ENCODE results near the gene ARIH1. TPM values are rescaled to one million over a fixed set of nuclear protein-coding genes. Genes with fewer than 3 reads are reported as not detected.
"Not testable (repeated sequence)": the region's sequence is repeated elsewhere in the genome, so short reads cannot be mapped to it uniquely, and the experiment has no call there.

ARIH1 gene
- total and polyA plus RNA-seq, 2 donors (not counting 1 experiment from before 2014, with no cell fraction given), result 27.9 to 199 TPM

DNA sequence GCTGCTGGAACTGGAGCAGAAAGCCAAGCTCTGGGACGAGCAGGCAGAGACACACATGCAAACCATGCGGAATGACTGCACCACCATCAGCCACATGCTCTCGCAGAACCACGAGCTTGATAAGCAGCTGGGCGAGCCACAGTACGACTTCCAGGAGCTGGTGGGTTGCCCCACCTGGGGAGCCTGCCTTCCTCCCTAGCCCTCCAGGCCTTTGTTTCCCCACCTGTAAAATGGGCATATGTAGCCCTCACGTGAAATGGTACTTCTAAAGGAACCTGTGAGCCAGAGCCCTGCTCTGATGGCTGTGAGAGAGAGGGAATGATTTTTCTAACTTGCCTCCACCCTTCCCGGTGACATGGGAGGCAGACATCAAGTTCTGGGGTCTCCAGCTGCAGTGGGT, 135.7 kb downstream of the ARIH1 start:
- H3K27ac Mint-ChIP-seq, result no peak overlapping the region
- no peaks in the 10 kb centered on the region for H3K27me3 Mint-ChIP-seq
- H3K27me3 ChIP-seq (replicated peaks in 1 of 4; ENCODE audit: control extremely low read depth in 1 of 4, control insufficient read depth in 3 of 4, insufficient read depth in 4 of 4, low read length in 3 of 4), result no peaks in the 10 kb centered on the region
- H3K79me2 ChIP-seq (ENCODE audit: control insufficient read depth, insufficient read depth, low read length), result no peaks in the 10 kb centered on the region
- H3K9me3 Mint-ChIP-seq (ENCODE audit: insufficient read depth), result no peaks in the 10 kb centered on the region
- ChIA-PET POLR2A (no interaction called here), CTCF (no interaction called here)
- intact Hi-C loops (cut with micrococcal nuclease), result no loop called here
- no peak overlapping the region for H2AFZ ChIP-seq (ENCODE audit: insufficient read depth, low read depth, low read length, poor library complexity, severe bottlenecking)
- no peaks in the 10 kb centered on the region for H3K4me1 ChIP-seq (ENCODE audit: control insufficient read depth in 2 of 2, insufficient read depth in 2 of 2, low read length in 2 of 2)
- WGBS (ENCODE audit: insufficient coverage), result 94% methylated on average over 8 of the region's 8 CpGs
- H4K20me1 ChIP-seq (ENCODE audit: control insufficient read depth, insufficient read depth, low read length, poor library complexity, severe bottlenecking), result no peaks in the 10 kb centered on the region
- no peaks in the 10 kb centered on the region for H3K36me3 ChIP-seq (replicated peaks in 1 of 2; ENCODE audit: control extremely low read depth in 1 of 2, control insufficient read depth in 1 of 2, extremely low read depth in 1 of 2, insufficient read depth in 2 of 2, low read length in 1 of 2)
- H3K27ac ChIP-seq (ENCODE audit: low read length in 2 of 2), result no peak overlapping the region
- H3K4me3 Mint-ChIP-seq, result no peak overlapping the region
- no peak overlapping the region for H3K9ac ChIP-seq (ENCODE audit: low read length)
- no peaks in the 10 kb centered on the region for H3K4me1 Mint-ChIP-seq
- H3K4me2 ChIP-seq (replicated peaks; ENCODE audit: low read depth, low read length, poor library complexity, severe bottlenecking), result no peak overlapping the region
- TF ChIP-seq CTCF (IDR thresholded peaks at IDR 0.05) (no peak), EZH2 (IDR thresholded peaks at IDR 0.05; ENCODE audit: borderline replicate concordance, insufficient read depth, low read depth, low read length, poor library complexity, severe bottlenecking) (no peak)
- ATAC-seq (ENCODE audit: low read depth) (no peak), DNase-seq (no peak)
- no peak overlapping the region for H3K4me3 ChIP-seq (ENCODE audit: control extremely low read depth in 1 of 5, extremely low read depth in 1 of 5, insufficient read depth in 1 of 5, low read depth in 2 of 5, low read length in 4 of 5)
- H3K9me3 ChIP-seq (ENCODE audit: control extremely low read depth in 1 of 3, control insufficient read depth in 2 of 3, insufficient read depth in 1 of 3, low read length in 2 of 3), result no peaks in the 10 kb centered on the region

DNA sequence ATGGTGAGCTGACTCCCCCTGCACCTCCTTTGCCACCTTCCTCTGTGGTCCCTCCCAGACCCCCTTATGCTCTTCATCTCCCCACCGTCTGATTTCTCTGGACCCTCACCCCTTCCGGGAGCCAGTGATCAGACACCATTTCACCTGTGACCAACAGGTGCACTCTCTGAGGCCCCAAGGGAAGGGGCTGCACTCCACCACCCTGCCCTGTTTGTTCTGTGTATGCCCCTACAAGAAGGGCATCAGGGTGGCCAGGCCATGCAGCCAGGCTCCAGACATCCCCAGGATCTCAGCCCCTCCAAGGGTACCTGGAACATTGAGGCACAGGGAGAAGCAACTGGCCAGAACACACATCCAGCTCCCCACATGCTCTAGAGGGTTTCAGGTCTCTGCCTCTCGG, 138.2 kb downstream of the ARIH1 start:
- H3K36me3 ChIP-seq (replicated peaks in 1 of 2; ENCODE audit: control extremely low read depth in 1 of 2, control insufficient read depth in 1 of 2, extremely low read depth in 1 of 2, insufficient read depth in 2 of 2, low read length in 1 of 2); H3K4me2 ChIP-seq (replicated peaks; ENCODE audit: low read depth, low read length, poor library complexity, severe bottlenecking); H3K79me2 ChIP-seq (ENCODE audit: control insufficient read depth, insufficient read depth, low read length); H3K4me3 Mint-ChIP-seq; POLR2A ChIA-PET; H3K27ac Mint-ChIP-seq; H4K20me1 ChIP-seq (ENCODE audit: control insufficient read depth, insufficient read depth, low read length, poor library complexity, severe bottlenecking); H3K27me3 Mint-ChIP-seq; H3K27ac ChIP-seq (ENCODE audit: low read length in 2 of 2); DNase-seq; H3K4me1 Mint-ChIP-seq; H3K4me1 ChIP-seq (ENCODE audit: control insufficient read depth in 2 of 2, insufficient read depth in 2 of 2, low read length in 2 of 2); H3K9me3 ChIP-seq (ENCODE audit: control extremely low read depth in 1 of 3, control insufficient read depth in 2 of 3, insufficient read depth in 1 of 3, low read length in 2 of 3); H3K4me3 ChIP-seq (ENCODE audit: control extremely low read depth in 1 of 5, extremely low read depth in 1 of 5, insufficient read depth in 1 of 5, low read depth in 2 of 5, low read length in 4 of 5); H3K27me3 ChIP-seq (replicated peaks in 1 of 4; ENCODE audit: control extremely low read depth in 1 of 4, control insufficient read depth in 3 of 4, insufficient read depth in 4 of 4, low read length in 3 of 4); H3K9me3 Mint-ChIP-seq (ENCODE audit: insufficient read depth); ATAC-seq (ENCODE audit: low read depth); H3K9ac ChIP-seq (ENCODE audit: low read length); H2AFZ ChIP-seq (ENCODE audit: insufficient read depth, low read depth, low read length, poor library complexity, severe bottlenecking); intact Hi-C loops (cut with micrococcal nuclease): not testable (repeated sequence)
- CTCF ChIA-PET, result interaction anchor here (1.0 kb wide), 1 partner anchor 12 kb away, joined by 3 read pairs; no protein-coding TSS in a partner anchor
- 96% methylated on average over 3 of the region's 3 CpGs for WGBS (ENCODE audit: insufficient coverage)

All from B cell (primary cell).